ENCODE measurements around the gene NF1. TPM values are rescaled to one million over a fixed set of nuclear protein-coding genes. Genes with fewer than 3 reads are reported as not detected.

The NF1 gene
- total and polyA plus RNA-seq, 2 of the 13 experiments (the other 11 are each of a cell fraction or from before 2014, with no cell fraction given): 21.5 to 26.5 TPM

- Histone ChIP-seq H3K4me3 (replicated peaks in 1 of 3; ENCODE audit: insufficient read depth in 1 of 3, low read depth in 2 of 3, low read length in 3 of 3) (no peak overlapping the region), H3K36me3 (replicated peaks in 1 of 2; ENCODE audit: control insufficient read depth in 1 of 2, insufficient read depth in 2 of 2, low read length in 2 of 2) (0 out of 5 replicates have a peak, but pooled peaks cover 0 to 3% of the 10 kb centered on the region in 2 experiments), H2AFZ (ENCODE audit: low read length) (no peak overlapping the region), H4K20me1 (ENCODE audit: insufficient read depth, low read length) (peaks cover 4% of the 10 kb centered on the region; the same call in 1 of the 2 replicates), H3K9me3 (ENCODE audit: low read length) (no peaks in the 10 kb centered on the region), H3K27me3 (ENCODE audit: control insufficient read depth in 1 of 2, insufficient read depth in 2 of 2, low read length in 2 of 2) (no peaks in the 10 kb centered on the region), H3K4me2 (ENCODE audit: low read depth, low read length) (no peak overlapping the region), H3K4me1 (ENCODE audit: insufficient read depth, low read length) (peaks cover 16% of the 10 kb centered on the region), H3K27ac (ENCODE audit: extremely low read length, insufficient read depth, low read length) (no peak overlapping the region), H3K9ac (ENCODE audit: insufficient read depth, low read depth, low read length) (no peak overlapping the region), H3K79me2 (ENCODE audit: insufficient read depth, low read length) (peaks cover 32% of the 10 kb centered on the region)
- no TSS peak for BruUV-seq (replicated peaks)
- ChIA-PET POLR2A (no interaction called here), CTCF (ENCODE audit: low intra/inter-chr PET ratio, low total read pairs) (no interaction called here)
- 97% methylated on average over 1 of the region's 1 CpG for WGBS (ENCODE audit: low lambda C conversion rate)
- DNase-seq (ENCODE audit: low spot score): no peak
- no peak for FAIRE-seq
- intact Hi-C loops (cut with micrococcal nuclease; ENCODE audit: unreplicated experiment): no loop called here
- in situ Hi-C loops (cut with HindIII; ENCODE audit: extremely low pct_ligation_motif_present, low pct_unique_long_range_greater_than_20kb): no loop called here
- ATAC-seq: no peak
- TF ChIP-seq BORCS8-MEF2B (CRISPR knock-in tag; IDR thresholded peaks at IDR 0.05): no peak
- no peak for TF ChIP-seq HNRNPL (IDR thresholded peaks at IDR 0.05; ENCODE audit: low read depth, low read length)
- no peak for TF ChIP-seq NFE2 (CRISPR knock-in tag; IDR thresholded peaks at IDR 0.05)
- no peak for TF ChIP-seq U2AF1 (optimal IDR thresholded peaks at IDR 0.05; ENCODE audit: low read depth, low read length)
- no peak for TF ChIP-seq SMARCE1 (IDR thresholded peaks at IDR 0.05; ENCODE audit: borderline replicate concordance)
- TF ChIP-seq PAF1 (CRISPR knock-in tag; IDR thresholded peaks at IDR 0.05): no peak
- TF ChIP-seq ZBTB40 (IDR thresholded peaks at IDR 0.05): no peak
- no peak for TF ChIP-seq ZBTB40 (CRISPR knock-in tag; IDR thresholded peaks at IDR 0.05)
- no peak for TF ChIP-seq ZNF558 (CRISPR knock-in tag; IDR thresholded peaks at IDR 0.05; ENCODE audit: borderline replicate concordance)
- TF ChIP-seq SNAPC4 (CRISPR knock-in tag; IDR thresholded peaks at IDR 0.05): no peak
- no peak for TF ChIP-seq RBM22 (optimal IDR thresholded peaks at IDR 0.05; ENCODE audit: low read length)
These were observed 17.4 kb downstream of the NF1 start for GRCh38 chr17:31112001-31112661.
